Endodermal cell (in vitro differentiated cells): ENCODE results near the gene QTRT2. TPM values are rescaled to one million over a fixed set of nuclear protein-coding genes. Genes with fewer than 3 reads are reported as not detected.

ENCODE experiments used
- DNase-seq: peaks from one replicate; pipeline ENCODE4 v3.0.0-alpha.2; 2017
- H3K27ac ChIP-seq: 2 replicates; pipeline ENCODE4 v1.5.1; 2013; ENCODE audit warnings: mild to moderate bottlenecking, low read depth, low read length, moderate library complexity
- H3K27me3 ChIP-seq: 2 replicates; pipeline ENCODE4 v1.6.1; 2013; ENCODE audit warnings: mild to moderate bottlenecking, low read length, moderate library complexity; ENCODE audit not compliant: insufficient read depth, control insufficient read depth, poor library complexity, severe bottlenecking
- H3K36me3 ChIP-seq: 2 replicates; pipeline ENCODE4 v1.7.0; 2013; ENCODE audit warnings: mild to moderate bottlenecking, low read length, moderate library complexity; ENCODE audit not compliant: control insufficient read depth, insufficient read depth
- H3K4me1 ChIP-seq: one replicate; pipeline ENCODE4 v1.7.0; 2013; ENCODE audit warnings: low read length; ENCODE audit not compliant: control insufficient read depth, insufficient read depth
- H3K4me3 ChIP-seq: 2 replicates; pipeline ENCODE4 v1.5.1; 2013; ENCODE audit warnings: mild to moderate bottlenecking, low read length, moderate library complexity
- H3K9ac ChIP-seq: 2 replicates; pipeline ENCODE4 v1.6.1; 2013; ENCODE audit warnings: mild to moderate bottlenecking, low read length, moderate library complexity; ENCODE audit not compliant: poor library complexity, severe bottlenecking; ENCODE audit errors: extremely low read depth
- H3K9me3 ChIP-seq: 2 replicates; pipeline ENCODE4 v1.6.1; 2013; ENCODE audit warnings: mild to moderate bottlenecking, low read length, moderate library complexity; ENCODE audit not compliant: control insufficient read depth
- H3K27ac Mint-ChIP-seq: 2 replicates; pipeline ENCODE4 v1.8.0; 2020; ENCODE audit warnings: mixed read lengths
- H3K27me3 Mint-ChIP-seq: 2 replicates; pipeline ENCODE4 v1.8.0; 2021; ENCODE audit warnings: mild to moderate bottlenecking, mixed read lengths; ENCODE audit not compliant: insufficient read depth
- H3K36me3 Mint-ChIP-seq: 2 replicates; pipeline ENCODE4 v1.8.0; 2020; ENCODE audit warnings: low read depth, mixed read lengths
- H3K4me1 Mint-ChIP-seq: 2 replicates; pipeline ENCODE4 v1.8.0; 2020; ENCODE audit warnings: mixed read lengths
- H3K4me3 Mint-ChIP-seq: 2 replicates; pipeline ENCODE4 v1.8.0; 2020; ENCODE audit warnings: mild to moderate bottlenecking, moderate library complexity, mixed read lengths
- H3K9me3 Mint-ChIP-seq: 2 replicates; pipeline ENCODE4 v1.8.0; 2020; ENCODE audit warnings: mild to moderate bottlenecking, mixed read lengths
- WGBS, 2 experiments: methylation state at CpG; one replicate each; pipeline versions ENCODE4 v1.1.5 to v1.1.7; 2013; ENCODE audit warnings: missing lambda C conversion rate in 2 of 2, mixed read lengths in 1 of 2; ENCODE audit not compliant: insufficient coverage in 1 of 2, insufficient read length in 1 of 2; 5-methylcytosine and 5-hydroxymethylcytosine counted together
- total RNA-seq, 2 donors: library from RNA; stranded (reverse); fragmentation: NEBNext Ultra II Directional in 1 of 2; extraction: Animal tissue kit (Norgen Biotek cat#: 25700) in 1 of 2; gene quantifications; 2 replicates in 1 of 2; 3 replicates in 1 of 2; pipeline ENCODE4 v1.2.1, GENCODE V29; 2021
- TF ChIP-seq, protein P1 (sequence below): fragments of 200-600 bp; sonication (generic); conservative IDR thresholded peaks from 2 replicates; pipeline ENCODE4 v1.5.0; 2021; ENCODE audit warnings: antibody characterized with exemption, mild to moderate bottlenecking

Gene QTRT2
- total RNA-seq, 2 donors from 2014 or later, result 33.0 to 37.7 TPM

DNA sequence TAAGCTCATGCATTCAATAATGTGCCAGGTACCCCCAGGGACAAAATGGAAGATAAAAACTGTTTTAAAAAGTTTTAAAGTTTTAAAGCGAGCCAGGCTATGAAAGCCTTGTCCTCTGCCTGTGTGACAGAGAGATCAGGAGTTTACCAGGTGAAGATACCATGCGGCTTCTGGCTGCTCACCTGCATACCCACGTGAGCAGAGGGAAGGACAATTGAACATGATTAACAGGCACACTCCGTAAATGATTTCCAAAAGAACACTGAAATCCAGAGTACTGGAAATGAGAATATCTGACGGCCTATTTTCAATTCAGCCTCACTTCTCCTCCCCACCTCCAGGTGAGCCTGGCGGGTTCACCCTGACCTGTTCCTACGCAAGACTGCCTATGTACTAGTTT, 42.3 kb upstream of the QTRT2 start:
- H3K27me3 ChIP-seq, result no peaks in the 10 kb centered on the region
- no peaks in the 10 kb centered on the region for H3K27me3 Mint-ChIP-seq
- no peak overlapping the region for H3K27ac ChIP-seq
- H3K4me1 Mint-ChIP-seq, result peaks cover 4% of the 10 kb centered on the region
- TF ChIP-seq, protein P1, sequence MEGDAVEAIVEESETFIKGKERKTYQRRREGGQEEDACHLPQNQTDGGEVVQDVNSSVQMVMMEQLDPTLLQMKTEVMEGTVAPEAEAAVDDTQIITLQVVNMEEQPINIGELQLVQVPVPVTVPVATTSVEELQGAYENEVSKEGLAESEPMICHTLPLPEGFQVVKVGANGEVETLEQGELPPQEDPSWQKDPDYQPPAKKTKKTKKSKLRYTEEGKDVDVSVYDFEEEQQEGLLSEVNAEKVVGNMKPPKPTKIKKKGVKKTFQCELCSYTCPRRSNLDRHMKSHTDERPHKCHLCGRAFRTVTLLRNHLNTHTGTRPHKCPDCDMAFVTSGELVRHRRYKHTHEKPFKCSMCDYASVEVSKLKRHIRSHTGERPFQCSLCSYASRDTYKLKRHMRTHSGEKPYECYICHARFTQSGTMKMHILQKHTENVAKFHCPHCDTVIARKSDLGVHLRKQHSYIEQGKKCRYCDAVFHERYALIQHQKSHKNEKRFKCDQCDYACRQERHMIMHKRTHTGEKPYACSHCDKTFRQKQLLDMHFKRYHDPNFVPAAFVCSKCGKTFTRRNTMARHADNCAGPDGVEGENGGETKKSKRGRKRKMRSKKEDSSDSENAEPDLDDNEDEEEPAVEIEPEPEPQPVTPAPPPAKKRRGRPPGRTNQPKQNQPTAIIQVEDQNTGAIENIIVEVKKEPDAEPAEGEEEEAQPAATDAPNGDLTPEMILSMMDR, result no peak
- no peak overlapping the region for H3K9ac ChIP-seq
- H3K36me3 ChIP-seq, result no peaks in the 10 kb centered on the region
- 92 to 98% methylated on average over 4 to 7 of the region's 7 CpGs for WGBS, 2 experiments
- no peak overlapping the region for H3K4me3 ChIP-seq
- H3K4me1 ChIP-seq, result no peaks in the 10 kb centered on the region
- H3K4me3 Mint-ChIP-seq, result no peak overlapping the region
- no peaks in the 10 kb centered on the region for H3K9me3 ChIP-seq
- no peak overlapping the region for H3K27ac Mint-ChIP-seq
- DNase-seq, result no peak
- no peaks in the 10 kb centered on the region for H3K36me3 Mint-ChIP-seq
- H3K9me3 Mint-ChIP-seq, result no peaks in the 10 kb centered on the region

DNA sequence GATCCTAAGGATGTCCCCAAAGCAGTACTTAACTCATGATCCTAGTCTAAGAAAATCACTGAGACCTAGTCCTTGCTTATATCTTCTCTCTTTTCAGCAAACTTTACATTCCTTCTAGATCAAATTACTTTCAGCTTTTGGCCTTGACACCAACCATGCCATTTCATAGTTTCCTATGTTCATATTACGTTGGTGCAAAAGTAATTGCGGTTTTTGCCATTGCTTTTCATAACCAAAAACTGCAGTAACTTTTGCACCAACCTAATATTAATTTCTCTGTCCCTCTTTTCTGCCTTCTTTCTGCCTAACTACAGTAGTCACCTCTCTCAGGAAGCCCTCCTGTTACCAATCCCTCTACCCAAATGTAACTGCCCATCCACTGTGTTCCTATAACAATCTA, 37.1 kb upstream of the QTRT2 start:
- DNase-seq, result no peak
- no peaks in the 10 kb centered on the region for H3K27me3 Mint-ChIP-seq
- H3K9me3 Mint-ChIP-seq, result peaks cover 2% of the 10 kb centered on the region
- no peak overlapping the region for H3K4me3 Mint-ChIP-seq
- no peak overlapping the region for H3K27ac Mint-ChIP-seq
- H3K9me3 ChIP-seq, result no peaks in the 10 kb centered on the region
- no peaks in the 10 kb centered on the region for H3K27me3 ChIP-seq
- TF ChIP-seq, protein P1, result no peak
- H3K27ac ChIP-seq, result no peak overlapping the region
- H3K9ac ChIP-seq, result no peak overlapping the region
- peaks cover 2% of the 10 kb centered on the region for H3K4me1 ChIP-seq
- no peaks in the 10 kb centered on the region for H3K36me3 Mint-ChIP-seq
- H3K4me3 ChIP-seq, result no peak overlapping the region
- no peaks in the 10 kb centered on the region for H3K36me3 ChIP-seq
- H3K4me1 Mint-ChIP-seq, result peaks cover 18% of the 10 kb centered on the region
- WGBS, 2 experiments, result 89 to 94% methylated on average over 2 of the region's 2 CpGs

DNA sequence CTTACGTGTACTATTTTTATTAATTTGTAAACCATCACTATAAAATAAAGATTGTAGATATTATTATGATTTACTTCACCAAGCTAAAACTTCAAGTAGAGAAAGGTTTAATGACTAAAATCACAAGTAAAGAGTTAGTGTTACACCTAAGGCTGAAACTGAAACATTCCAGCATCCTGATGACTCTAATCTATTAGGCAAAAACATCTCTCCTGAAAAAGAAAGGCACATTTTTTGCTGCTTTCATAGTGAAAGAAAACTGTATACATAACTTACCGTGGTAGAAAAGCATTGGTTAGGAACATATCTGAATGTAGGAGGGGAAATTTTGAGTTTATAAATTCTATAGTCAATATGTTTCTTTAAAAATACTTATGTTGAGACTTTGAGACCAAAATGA, 35.6 kb upstream of the QTRT2 start:
- H3K36me3 ChIP-seq, result no peaks in the 10 kb centered on the region
- H3K4me1 ChIP-seq, result peaks cover 2% of the 10 kb centered on the region
- TF ChIP-seq, protein P1, result no peak
- H3K4me3 Mint-ChIP-seq, result no peak overlapping the region
- H3K9me3 ChIP-seq, result no peaks in the 10 kb centered on the region
- H3K27ac ChIP-seq, result no peak overlapping the region
- no peak overlapping the region for H3K27ac Mint-ChIP-seq
- DNase-seq, result no peak
- no peaks in the 10 kb centered on the region for H3K27me3 Mint-ChIP-seq
- H3K36me3 Mint-ChIP-seq, result no peaks in the 10 kb centered on the region
- H3K4me3 ChIP-seq, result no peak overlapping the region
- no peaks in the 10 kb centered on the region for H3K27me3 ChIP-seq
- peaks cover 18% of the 10 kb centered on the region for H3K4me1 Mint-ChIP-seq
- no peak overlapping the region for H3K9ac ChIP-seq
- 92% methylated on average over 1 of the region's 2 CpGs; no CpG with 5 or more reads in 1 of the 2 experiments for WGBS, 2 experiments
- peaks cover 2% of the 10 kb centered on the region for H3K9me3 Mint-ChIP-seq
